ENCODE measurements around the gene TDP2. TPM values are rescaled to one million over a fixed set of nuclear protein-coding genes. Genes with fewer than 3 reads are reported as not detected.
"Not testable (repeated sequence)": the region's sequence is repeated elsewhere in the genome, so short reads cannot be mapped to it uniquely, and the experiment has no call there.

The TDP2 gene
- total RNA-seq, 1 experiment from 2014 or later = 30.2 TPM

GRCh38 chr6:24642061-24642460, 24.6 kb downstream of the TDP2 start:
- ChIA-PET RAD21 (ENCODE audit: low non-redundant PET in 1 of 2, low total read pairs in 2 of 2, uncharacterized antibody in 2 of 2, unreplicated experiment in 2 of 2) (no interaction called here), POLR2A (no interaction called here), CTCF (no interaction called here)
- Histone ChIP-seq H3K27ac (ENCODE audit: low read depth, low read length) (no peak overlapping the region), H3K4me1 (ENCODE audit: control insufficient read depth in 1 of 2, insufficient read depth in 2 of 2, low read length in 2 of 2) (peaks cover 17 to 32% of the 10 kb centered on the region in 2 experiments), H3K79me2 (ENCODE audit: insufficient read depth, low read length) (no peaks in the 10 kb centered on the region), H2AFZ (ENCODE audit: low read depth, low read length, poor library complexity, severe bottlenecking) (no peak overlapping the region), H3K36me3 (ENCODE audit: control insufficient read depth in 1 of 2, insufficient read depth in 2 of 2, low read length in 2 of 2) (no peaks in the 10 kb centered on the region), H3K27me3 (ENCODE audit: insufficient read depth, low read length) (no peaks in the 10 kb centered on the region), H3K9ac (ENCODE audit: low read length) (no peak overlapping the region), H3K9me3 (ENCODE audit: control insufficient read depth in 1 of 2, insufficient read depth in 1 of 2, low read depth in 1 of 2, low read length in 2 of 2) (0 out of 4 replicates have a peak, but pooled peaks cover 0 to 3% of the 10 kb centered on the region in 2 experiments), H3K9me2 (ENCODE audit: insufficient read depth) (no peaks in the 10 kb centered on the region), H4K20me1 (ENCODE audit: insufficient read depth) (no peaks in the 10 kb centered on the region), H3K4me3 (replicated peaks in 1 of 2; ENCODE audit: low read depth in 1 of 2, low read length in 2 of 2) (no peak overlapping the region), H3K4me2 (ENCODE audit: low read length) (no peak overlapping the region)
- BruUV-seq (replicated peaks) = no TSS peak
- DNase-seq (ENCODE audit: low read depth, low spot score) (no peak), ATAC-seq (no peak)
- intact Hi-C loops (cut with micrococcal nuclease) = no loop called here
- TF ChIP-seq ELF1 (IDR thresholded peaks at IDR 0.05; ENCODE audit: borderline replicate concordance, low read depth) (no peak), ATF3 (IDR thresholded peaks at IDR 0.05) (no peak), SP1 (IDR thresholded peaks at IDR 0.05; ENCODE audit: low read depth) (no peak), MAX (IDR thresholded peaks at IDR 0.05) (no peak), EZH2phosphoT487 (IDR thresholded peaks at IDR 0.05; ENCODE audit: borderline replicate concordance) (no peak), ZBTB33 (IDR thresholded peaks at IDR 0.05; ENCODE audit: extremely low read depth, insufficient replicate concordance, low read length) (no peak), FOSL1 (IDR thresholded peaks at IDR 0.05; ENCODE audit: low read depth) (no peak), CBX3 (IDR thresholded peaks at IDR 0.05; ENCODE audit: low read depth) (no peak), RAD21 (IDR thresholded peaks at IDR 0.05; ENCODE audit: low read depth) (no peak), EZH2 (IDR thresholded peaks at IDR 0.05) (no peak), CTCF (IDR thresholded peaks at IDR 0.05 in 2 of 3, conservative IDR thresholded peaks at IDR 0.05 in 1 of 3; ENCODE audit: borderline replicate concordance in 1 of 3, insufficient read depth in 1 of 3, low read depth in 2 of 3, low read length in 2 of 3) (no peak), POLR2A (IDR thresholded peaks at IDR 0.05; ENCODE audit: borderline replicate concordance, extremely low read depth, insufficient read depth, insufficient read length) (no peak), CEBPB (IDR thresholded peaks at IDR 0.05; ENCODE audit: low read depth) (no peak), SRF (IDR thresholded peaks at IDR 0.05; ENCODE audit: low read depth) (no peak), JUND (IDR thresholded peaks at IDR 0.05) (no peak), ZNF274 (IDR thresholded peaks at IDR 0.05; ENCODE audit: low read depth, low read length) (no peak), ZFX (IDR thresholded peaks at IDR 0.05) (no peak)

- not testable (repeated sequence) for DNase-seq (ENCODE audit: low read depth, low spot score)
Measured at GRCh38 chr6:24640631-24641030, 26.1 kb downstream of the TDP2 start.

More at GRCh38 chr6:24640631-24641030, 26.1 kb downstream of the TDP2 start:
- H3K79me2 ChIP-seq (ENCODE audit: insufficient read depth, low read length); BruUV-seq (replicated peaks); CTCF ChIA-PET; intact Hi-C loops (cut with micrococcal nuclease); H3K27me3 ChIP-seq (ENCODE audit: insufficient read depth, low read length); RAD21 ChIA-PET (ENCODE audit: low non-redundant PET in 1 of 2, low total read pairs in 2 of 2, uncharacterized antibody in 2 of 2, unreplicated experiment in 2 of 2); POLR2A ChIA-PET; H3K4me2 ChIP-seq (ENCODE audit: low read length); H3K9me2 ChIP-seq (ENCODE audit: insufficient read depth); H3K27ac ChIP-seq (ENCODE audit: low read depth, low read length); ATAC-seq; H3K9me3 ChIP-seq (ENCODE audit: control insufficient read depth in 1 of 2, insufficient read depth in 1 of 2, low read depth in 1 of 2, low read length in 2 of 2); H3K36me3 ChIP-seq (ENCODE audit: control insufficient read depth in 1 of 2, insufficient read depth in 2 of 2, low read length in 2 of 2); H2AFZ ChIP-seq (ENCODE audit: low read depth, low read length, poor library complexity, severe bottlenecking); H4K20me1 ChIP-seq (ENCODE audit: insufficient read depth); H3K4me3 ChIP-seq (replicated peaks in 1 of 2; ENCODE audit: low read depth in 1 of 2, low read length in 2 of 2); H3K9ac ChIP-seq (ENCODE audit: low read length): not testable (repeated sequence)
- H3K4me1 ChIP-seq (ENCODE audit: control insufficient read depth in 1 of 2, insufficient read depth in 2 of 2, low read length in 2 of 2) = peaks cover 12 to 20% of the 10 kb centered on the region in 2 experiments

Measured in HCT116 (cell line).